ENCODE data around the gene LRP1B.

DNA sequence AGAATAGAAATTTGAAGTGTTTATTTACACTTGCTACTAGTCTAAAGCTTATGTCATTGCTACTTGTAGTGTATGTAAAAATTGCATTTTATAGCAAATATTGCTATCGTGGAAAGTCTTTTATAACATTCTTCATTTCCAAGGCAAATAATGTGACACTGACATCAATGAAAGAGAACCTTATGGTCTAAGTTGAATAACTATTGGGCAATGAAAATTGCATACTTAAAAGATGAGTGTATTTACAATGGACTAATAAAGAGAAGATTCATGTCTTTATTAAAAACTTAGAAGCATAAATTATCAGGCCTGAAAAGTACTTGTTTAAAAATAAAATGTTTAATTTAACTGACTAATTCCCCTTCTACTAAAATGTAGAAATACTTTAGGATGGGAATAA, 82.2 kb downstream of the LRP1B start:
- TF ChIP-seq POLR2AphosphoS5 (IDR thresholded peaks at IDR 0.05): no peak
- TF ChIP-seq, protein P1, sequence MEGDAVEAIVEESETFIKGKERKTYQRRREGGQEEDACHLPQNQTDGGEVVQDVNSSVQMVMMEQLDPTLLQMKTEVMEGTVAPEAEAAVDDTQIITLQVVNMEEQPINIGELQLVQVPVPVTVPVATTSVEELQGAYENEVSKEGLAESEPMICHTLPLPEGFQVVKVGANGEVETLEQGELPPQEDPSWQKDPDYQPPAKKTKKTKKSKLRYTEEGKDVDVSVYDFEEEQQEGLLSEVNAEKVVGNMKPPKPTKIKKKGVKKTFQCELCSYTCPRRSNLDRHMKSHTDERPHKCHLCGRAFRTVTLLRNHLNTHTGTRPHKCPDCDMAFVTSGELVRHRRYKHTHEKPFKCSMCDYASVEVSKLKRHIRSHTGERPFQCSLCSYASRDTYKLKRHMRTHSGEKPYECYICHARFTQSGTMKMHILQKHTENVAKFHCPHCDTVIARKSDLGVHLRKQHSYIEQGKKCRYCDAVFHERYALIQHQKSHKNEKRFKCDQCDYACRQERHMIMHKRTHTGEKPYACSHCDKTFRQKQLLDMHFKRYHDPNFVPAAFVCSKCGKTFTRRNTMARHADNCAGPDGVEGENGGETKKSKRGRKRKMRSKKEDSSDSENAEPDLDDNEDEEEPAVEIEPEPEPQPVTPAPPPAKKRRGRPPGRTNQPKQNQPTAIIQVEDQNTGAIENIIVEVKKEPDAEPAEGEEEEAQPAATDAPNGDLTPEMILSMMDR (IDR thresholded peaks at IDR 0.05): no peak

All from esophagus muscularis mucosa (tissue), 3 donors.